Measurements from ENCODE around the gene RFT1. TPM values are rescaled to one million over a fixed set of nuclear protein-coding genes. Genes with fewer than 3 reads are reported as not detected.

RFT1 gene
- total and polyA plus RNA-seq, 2 of the 13 experiments (the other 11 are each of a cell fraction or from before 2014, with no cell fraction given): 23.2 to 37.0 TPM

DNA sequence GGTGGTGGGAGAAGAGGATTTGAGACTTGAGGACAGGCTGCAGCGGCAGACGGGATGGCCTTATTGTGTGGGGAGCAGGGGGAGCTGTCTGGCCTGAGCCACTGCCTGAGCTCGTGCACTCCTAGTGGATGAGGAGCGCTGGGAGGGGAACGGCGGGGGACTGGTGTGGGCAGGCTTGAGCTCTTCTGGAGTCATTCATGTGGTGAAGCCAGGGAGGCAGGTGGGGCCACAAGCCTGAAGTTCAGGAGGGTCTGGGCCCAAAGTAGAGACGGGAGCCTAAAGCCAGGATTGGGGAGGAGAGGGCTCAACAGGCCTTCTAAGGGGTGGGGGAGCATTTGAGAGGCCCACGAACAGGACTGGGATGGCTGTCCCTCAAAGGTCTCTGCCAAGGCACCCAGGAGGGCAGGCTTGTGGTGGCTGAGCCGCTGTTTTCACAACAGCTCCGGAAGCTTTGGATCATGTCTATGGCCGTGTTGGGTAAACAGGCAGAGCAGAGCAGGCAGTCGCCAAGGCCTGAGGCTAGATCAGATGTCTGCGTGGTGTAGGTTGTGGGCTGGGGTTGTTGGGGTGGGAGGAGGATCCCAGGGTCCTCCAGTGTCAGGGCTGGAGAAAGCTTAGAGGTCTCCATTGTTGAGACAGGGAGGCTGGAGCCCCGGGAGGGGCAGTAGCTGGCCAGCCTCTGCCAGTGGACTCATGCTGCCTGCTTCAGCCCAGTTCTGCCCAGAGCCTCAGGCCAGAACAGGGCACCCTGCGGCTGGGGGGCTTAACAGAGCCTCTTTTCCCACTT lies 39.0 kb upstream of the RFT1 start (continued):
- TF ChIP-seq TMF1 (CRISPR knock-in tag; IDR thresholded peaks at IDR 0.05; ENCODE audit: low read depth) (no peak), PHF20 (CRISPR knock-in tag; IDR thresholded peaks at IDR 0.05) (no peak), GFI1 (CRISPR knock-in tag; IDR thresholded peaks at IDR 0.05; ENCODE audit: borderline replicate concordance) (no peak), RBAK (CRISPR knock-in tag; IDR thresholded peaks at IDR 0.05) (no peak), GABPB1 (CRISPR knock-in tag; IDR thresholded peaks at IDR 0.05) (peak; percentile 48; the same call in 1 of the 2 replicates), ZNF530 (CRISPR knock-in tag; IDR thresholded peaks at IDR 0.05; ENCODE audit: low read depth) (no peak), TEAD2 (CRISPR knock-in tag; IDR thresholded peaks at IDR 0.05) (no peak), PHF8 (CRISPR knock-in tag; IDR thresholded peaks at IDR 0.05) (no peak), ZNF775 (CRISPR knock-in tag; IDR thresholded peaks at IDR 0.05; ENCODE audit: borderline replicate concordance) (no peak), ZIK1 (CRISPR knock-in tag; IDR thresholded peaks at IDR 0.05; ENCODE audit: borderline replicate concordance, low read depth) (no peak), ZNF510 (CRISPR knock-in tag; IDR thresholded peaks at IDR 0.05; ENCODE audit: low read depth) (no peak), CHD4 (IDR thresholded peaks at IDR 0.05; ENCODE audit: borderline replicate concordance, low read length) (no peak), ETV6 (CRISPR knock-in tag; conservative IDR thresholded peaks at IDR 0.05) (no peak), CEBPG (CRISPR knock-in tag; IDR thresholded peaks at IDR 0.05) (peak; percentile 22; the same call in 1 of the 2 replicates), RFXAP (CRISPR knock-in tag; IDR thresholded peaks at IDR 0.05; ENCODE audit: borderline replicate concordance) (0 out of 2 replicates have a peak, but pooled peaks have one; percentile 59), GLI4 (CRISPR knock-in tag; IDR thresholded peaks at IDR 0.05; ENCODE audit: borderline replicate concordance) (no peak), NCOA2 (CRISPR knock-in tag; IDR thresholded peaks at IDR 0.05) (no peak), TEAD3 (CRISPR knock-in tag; optimal IDR thresholded peaks at IDR 0.05; ENCODE audit: borderline replicate concordance) (no peak), PAF1 (CRISPR knock-in tag; IDR thresholded peaks at IDR 0.05) (no peak), ZNF570 (CRISPR knock-in tag; IDR thresholded peaks at IDR 0.05; ENCODE audit: borderline replicate concordance) (no peak), STAT5B (CRISPR knock-in tag; IDR thresholded peaks at IDR 0.05) (no peak), IKZF1 (IDR thresholded peaks at IDR 0.05) (no peak), ZNF230 (CRISPR knock-in tag; IDR thresholded peaks at IDR 0.05) (no peak)
- TF ChIP-seq, protein P1, sequence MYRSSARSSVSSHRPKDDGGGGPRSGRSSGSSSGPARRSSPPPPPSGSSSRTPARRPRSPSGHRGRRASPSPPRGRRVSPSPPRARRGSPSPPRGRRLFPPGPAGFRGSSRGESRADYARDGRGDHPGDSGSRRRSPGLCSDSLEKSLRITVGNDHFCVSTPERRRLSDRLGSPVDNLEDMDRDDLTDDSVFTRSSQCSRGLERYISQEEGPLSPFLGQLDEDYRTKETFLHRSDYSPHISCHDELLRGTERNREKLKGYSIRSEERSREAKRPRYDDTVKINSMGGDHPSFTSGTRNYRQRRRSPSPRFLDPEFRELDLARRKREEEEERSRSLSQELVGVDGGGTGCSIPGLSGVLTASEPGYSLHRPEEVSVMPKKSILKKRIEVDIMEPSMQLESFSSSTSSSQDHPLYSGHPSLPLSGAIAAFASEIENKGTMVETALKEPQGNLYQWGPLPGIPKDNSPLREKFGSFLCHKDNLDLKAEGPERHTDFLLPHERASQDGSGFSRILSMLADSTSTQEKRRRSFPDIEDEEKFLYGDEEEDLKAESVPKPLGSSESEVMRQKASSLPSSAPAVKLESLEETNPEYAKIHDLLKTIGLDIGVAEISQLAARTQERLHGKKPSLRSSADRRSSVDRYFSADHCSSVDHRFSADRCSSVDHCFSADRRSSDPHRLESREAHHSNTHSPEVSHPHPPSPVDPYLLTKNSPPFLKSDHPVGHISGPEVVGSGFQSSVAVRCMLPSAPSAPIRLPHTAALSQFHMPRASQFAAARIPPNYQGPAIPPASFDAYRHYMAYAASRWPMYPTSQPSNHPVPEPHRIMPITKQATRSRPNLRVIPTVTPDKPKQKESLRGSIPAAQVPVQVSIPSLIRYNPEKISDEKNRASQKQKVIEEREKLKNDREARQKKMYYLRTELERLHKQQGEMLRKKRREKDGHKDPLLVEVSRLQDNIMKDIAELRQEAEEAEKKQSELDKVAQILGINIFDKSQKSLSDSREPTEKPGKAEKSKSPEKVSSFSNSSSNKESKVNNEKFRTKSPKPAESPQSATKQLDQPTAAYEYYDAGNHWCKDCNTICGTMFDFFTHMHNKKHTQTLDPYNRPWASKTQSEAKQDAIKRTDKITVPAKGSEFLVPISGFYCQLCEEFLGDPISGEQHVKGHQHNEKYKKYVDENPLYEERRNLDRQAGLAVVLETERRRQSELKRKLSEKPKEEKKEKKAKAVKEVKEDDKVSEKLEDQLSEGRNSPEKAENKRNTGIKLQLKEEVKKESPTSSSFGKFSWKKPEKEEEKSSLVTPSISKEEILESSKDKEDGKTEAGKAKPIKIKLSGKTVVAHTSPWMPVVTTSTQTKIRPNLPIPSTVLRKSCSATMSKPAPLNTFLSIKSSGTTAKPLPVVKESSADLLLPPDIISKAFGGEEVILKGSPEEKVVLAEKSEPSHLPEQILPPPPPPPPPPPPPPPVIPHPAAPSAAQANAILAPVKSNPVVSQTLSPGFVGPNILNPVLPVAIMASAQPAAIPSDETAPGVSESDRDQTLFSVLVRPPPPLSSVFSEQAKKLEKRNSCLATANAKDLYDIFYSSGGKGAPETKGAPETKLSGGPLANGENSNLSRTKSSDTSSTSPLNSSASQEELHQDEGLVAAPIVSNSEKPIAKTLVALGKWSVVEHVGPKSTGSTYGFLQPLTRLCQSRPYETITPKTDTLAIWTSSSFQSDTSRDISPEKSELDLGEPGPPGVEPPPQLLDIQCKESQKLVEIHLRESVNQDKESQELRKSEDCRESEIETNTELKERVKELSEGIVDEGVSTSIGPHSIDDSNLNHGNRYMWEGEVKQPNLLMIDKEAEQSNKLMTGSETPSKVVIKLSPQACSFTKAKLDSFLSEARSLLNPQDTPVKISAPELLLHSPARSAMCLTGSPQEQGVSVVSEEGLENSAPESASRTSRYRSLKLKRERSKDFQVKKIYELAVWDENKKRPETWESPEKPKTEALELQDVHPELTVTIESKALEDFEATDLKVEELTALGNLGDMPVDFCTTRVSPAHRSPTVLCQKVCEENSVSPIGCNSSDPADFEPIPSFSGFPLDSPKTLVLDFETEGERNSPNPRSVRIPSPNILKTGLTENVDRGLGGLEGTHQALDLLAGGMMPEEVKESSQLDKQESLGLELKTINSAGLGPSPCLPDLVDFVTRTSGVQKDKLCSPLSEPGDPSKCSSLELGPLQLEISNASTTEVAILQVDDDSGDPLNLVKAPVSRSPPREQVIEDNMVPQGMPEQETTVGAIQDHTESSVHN (CRISPR knock-in tag; IDR thresholded peaks at IDR 0.05): no peak
